ENCODE results near the gene ATP2B3. TPM values are rescaled to one million over a fixed set of nuclear protein-coding genes. Genes with fewer than 3 reads are reported as not detected.

Gene ATP2B3
- total RNA-seq, 1 experiment from 2014 or later: 0.21 TPM

- DNase-seq (ENCODE audit: low read depth, low spot score): no peak
- intact Hi-C loops (cut with micrococcal nuclease; ENCODE audit: unreplicated experiment): no loop called here
- no peak for ATAC-seq
- Histone ChIP-seq H3K9me3 (ENCODE audit: control insufficient read depth, insufficient read depth, low read depth, low read length) (no peaks in the 10 kb centered on the region), H3K27me3 (ENCODE audit: control insufficient read depth, insufficient read depth, low read length) (no peaks in the 10 kb centered on the region), H3K36me3 (ENCODE audit: control insufficient read depth, insufficient read depth, low read length) (no peaks in the 10 kb centered on the region), H3K4me1 (ENCODE audit: control insufficient read depth, insufficient read depth, low read length) (no peaks in the 10 kb centered on the region), H3K27ac (ENCODE audit: low read length) (no peak overlapping the region), H3K4me3 (ENCODE audit: low read depth in 2 of 2, low read length in 2 of 2) (no peak overlapping the region)
- no peak for TF ChIP-seq TCF7L2 (IDR thresholded peaks at IDR 0.05; ENCODE audit: low read depth, low read length)
- TF ChIP-seq, protein P1, sequence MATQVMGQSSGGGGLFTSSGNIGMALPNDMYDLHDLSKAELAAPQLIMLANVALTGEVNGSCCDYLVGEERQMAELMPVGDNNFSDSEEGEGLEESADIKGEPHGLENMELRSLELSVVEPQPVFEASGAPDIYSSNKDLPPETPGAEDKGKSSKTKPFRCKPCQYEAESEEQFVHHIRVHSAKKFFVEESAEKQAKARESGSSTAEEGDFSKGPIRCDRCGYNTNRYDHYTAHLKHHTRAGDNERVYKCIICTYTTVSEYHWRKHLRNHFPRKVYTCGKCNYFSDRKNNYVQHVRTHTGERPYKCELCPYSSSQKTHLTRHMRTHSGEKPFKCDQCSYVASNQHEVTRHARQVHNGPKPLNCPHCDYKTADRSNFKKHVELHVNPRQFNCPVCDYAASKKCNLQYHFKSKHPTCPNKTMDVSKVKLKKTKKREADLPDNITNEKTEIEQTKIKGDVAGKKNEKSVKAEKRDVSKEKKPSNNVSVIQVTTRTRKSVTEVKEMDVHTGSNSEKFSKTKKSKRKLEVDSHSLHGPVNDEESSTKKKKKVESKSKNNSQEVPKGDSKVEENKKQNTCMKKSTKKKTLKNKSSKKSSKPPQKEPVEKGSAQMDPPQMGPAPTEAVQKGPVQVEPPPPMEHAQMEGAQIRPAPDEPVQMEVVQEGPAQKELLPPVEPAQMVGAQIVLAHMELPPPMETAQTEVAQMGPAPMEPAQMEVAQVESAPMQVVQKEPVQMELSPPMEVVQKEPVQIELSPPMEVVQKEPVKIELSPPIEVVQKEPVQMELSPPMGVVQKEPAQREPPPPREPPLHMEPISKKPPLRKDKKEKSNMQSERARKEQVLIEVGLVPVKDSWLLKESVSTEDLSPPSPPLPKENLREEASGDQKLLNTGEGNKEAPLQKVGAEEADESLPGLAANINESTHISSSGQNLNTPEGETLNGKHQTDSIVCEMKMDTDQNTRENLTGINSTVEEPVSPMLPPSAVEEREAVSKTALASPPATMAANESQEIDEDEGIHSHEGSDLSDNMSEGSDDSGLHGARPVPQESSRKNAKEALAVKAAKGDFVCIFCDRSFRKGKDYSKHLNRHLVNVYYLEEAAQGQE (IDR thresholded peaks at IDR 0.05; ENCODE audit: insufficient read depth in 1 of 2, low read depth in 2 of 2, low read length in 1 of 2): no peak
- no peak for TF ChIP-seq POLR2AphosphoS5 (IDR thresholded peaks at IDR 0.05; ENCODE audit: low read depth, low read length)
- no peak for TF ChIP-seq SIN3A (IDR thresholded peaks at IDR 0.05; ENCODE audit: borderline replicate concordance, insufficient read depth, low read depth, low read length)
- no peak for TF ChIP-seq CTCF (IDR thresholded peaks at IDR 0.05)
- ChIA-PET CTCF (interaction anchor here (0.5 to 1.5 kb wide), 2 partner anchors 9 to 118 kb away, joined by 3 to 5 read pairs; no protein-coding TSS in a partner anchor), POLR2A (no interaction called here)
- in situ Hi-C loops (cut with HindIII; ENCODE audit: low pct_unique_long_range_greater_than_20kb, low sequenced_read_pairs): no loop called here
- no TSS peak for BruUV-seq (replicated peaks)
These were observed 32.4 kb downstream of the ATP2B3 start for GRCh38 chrX:153549807-153550206.

GRCh38 chrX:153551135-153551534, 33.7 kb downstream of the ATP2B3 start:
- ChIA-PET POLR2A (no interaction called here), CTCF (no interaction called here)
- intact Hi-C loops (cut with micrococcal nuclease; ENCODE audit: unreplicated experiment) (no loop called here), in situ Hi-C loops (cut with HindIII; ENCODE audit: low pct_unique_long_range_greater_than_20kb, low sequenced_read_pairs) (no loop called here)
- Histone ChIP-seq H3K27ac (ENCODE audit: low read length) (no peak overlapping the region), H3K4me1 (ENCODE audit: control insufficient read depth, insufficient read depth, low read length) (no peaks in the 10 kb centered on the region), H3K27me3 (ENCODE audit: control insufficient read depth, insufficient read depth, low read length) (no peaks in the 10 kb centered on the region), H3K36me3 (ENCODE audit: control insufficient read depth, insufficient read depth, low read length) (no peaks in the 10 kb centered on the region), H3K9me3 (ENCODE audit: control insufficient read depth, insufficient read depth, low read depth, low read length) (no peaks in the 10 kb centered on the region), H3K4me3 (ENCODE audit: low read depth in 2 of 2, low read length in 2 of 2) (no peak overlapping the region)
- no peak for ATAC-seq
- TF ChIP-seq SIN3A (IDR thresholded peaks at IDR 0.05; ENCODE audit: borderline replicate concordance, insufficient read depth, low read depth, low read length): no peak
- no peak for TF ChIP-seq TCF7L2 (IDR thresholded peaks at IDR 0.05; ENCODE audit: low read depth, low read length)
- no peak for TF ChIP-seq CTCF (IDR thresholded peaks at IDR 0.05)
- no peak for TF ChIP-seq POLR2AphosphoS5 (IDR thresholded peaks at IDR 0.05; ENCODE audit: low read depth, low read length)
- TF ChIP-seq, protein P1 (IDR thresholded peaks at IDR 0.05; ENCODE audit: insufficient read depth in 1 of 2, low read depth in 2 of 2, low read length in 1 of 2): no peak
- DNase-seq (ENCODE audit: low read depth, low spot score): no peak
- BruUV-seq (replicated peaks): no TSS peak

All from Panc1 (cell line).